PC-9 (cell line): ENCODE data around the gene TSHR.

Experiments
- EZH2 ChIP-seq: fragments of 200-600 bp; sonication (generic); IDR thresholded peaks from 2 replicates; pipeline ENCODE4 v1.8.0; 2017; ENCODE audit warnings: antibody characterized with exemption, low read depth
- TF ChIP-seq, protein P1 (sequence below): fragments of 200-600 bp; sonication (generic); conservative IDR thresholded peaks from 2 replicates; pipeline ENCODE4 v1.6.1; 2017; ENCODE audit warnings: mixed run types, antibody characterized with exemption, mild to moderate bottlenecking, moderate library complexity

DNA sequence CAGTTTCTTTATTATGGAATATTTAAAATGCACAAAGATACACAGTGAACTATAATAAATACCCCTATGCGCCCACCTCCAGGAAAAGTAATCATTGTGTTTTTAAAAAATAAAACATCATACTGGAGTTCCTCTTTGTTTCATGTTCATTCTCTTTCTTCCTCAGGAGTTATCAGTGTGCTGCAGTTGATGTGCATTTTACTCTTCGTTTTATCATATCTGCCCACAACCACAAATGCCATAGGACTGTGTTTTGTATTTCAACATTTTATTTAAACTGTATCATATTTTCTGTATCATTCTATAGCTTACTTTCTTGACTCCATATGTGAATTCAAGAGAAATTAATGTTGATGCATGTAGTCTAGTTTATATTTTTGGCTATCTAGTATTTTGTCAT lies 53.9 kb downstream of the TSHR start:
- TF ChIP-seq, protein P1, sequence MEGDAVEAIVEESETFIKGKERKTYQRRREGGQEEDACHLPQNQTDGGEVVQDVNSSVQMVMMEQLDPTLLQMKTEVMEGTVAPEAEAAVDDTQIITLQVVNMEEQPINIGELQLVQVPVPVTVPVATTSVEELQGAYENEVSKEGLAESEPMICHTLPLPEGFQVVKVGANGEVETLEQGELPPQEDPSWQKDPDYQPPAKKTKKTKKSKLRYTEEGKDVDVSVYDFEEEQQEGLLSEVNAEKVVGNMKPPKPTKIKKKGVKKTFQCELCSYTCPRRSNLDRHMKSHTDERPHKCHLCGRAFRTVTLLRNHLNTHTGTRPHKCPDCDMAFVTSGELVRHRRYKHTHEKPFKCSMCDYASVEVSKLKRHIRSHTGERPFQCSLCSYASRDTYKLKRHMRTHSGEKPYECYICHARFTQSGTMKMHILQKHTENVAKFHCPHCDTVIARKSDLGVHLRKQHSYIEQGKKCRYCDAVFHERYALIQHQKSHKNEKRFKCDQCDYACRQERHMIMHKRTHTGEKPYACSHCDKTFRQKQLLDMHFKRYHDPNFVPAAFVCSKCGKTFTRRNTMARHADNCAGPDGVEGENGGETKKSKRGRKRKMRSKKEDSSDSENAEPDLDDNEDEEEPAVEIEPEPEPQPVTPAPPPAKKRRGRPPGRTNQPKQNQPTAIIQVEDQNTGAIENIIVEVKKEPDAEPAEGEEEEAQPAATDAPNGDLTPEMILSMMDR = no peak
- TF ChIP-seq EZH2 = no peak
